ENCODE results near the gene LAMB1. TPM values are rescaled to one million over a fixed set of nuclear protein-coding genes. Genes with fewer than 3 reads are reported as not detected.

The LAMB1 gene
- total RNA-seq, 3 donors from 2014 or later = 82.0 to 165 (median 148) TPM

DNA sequence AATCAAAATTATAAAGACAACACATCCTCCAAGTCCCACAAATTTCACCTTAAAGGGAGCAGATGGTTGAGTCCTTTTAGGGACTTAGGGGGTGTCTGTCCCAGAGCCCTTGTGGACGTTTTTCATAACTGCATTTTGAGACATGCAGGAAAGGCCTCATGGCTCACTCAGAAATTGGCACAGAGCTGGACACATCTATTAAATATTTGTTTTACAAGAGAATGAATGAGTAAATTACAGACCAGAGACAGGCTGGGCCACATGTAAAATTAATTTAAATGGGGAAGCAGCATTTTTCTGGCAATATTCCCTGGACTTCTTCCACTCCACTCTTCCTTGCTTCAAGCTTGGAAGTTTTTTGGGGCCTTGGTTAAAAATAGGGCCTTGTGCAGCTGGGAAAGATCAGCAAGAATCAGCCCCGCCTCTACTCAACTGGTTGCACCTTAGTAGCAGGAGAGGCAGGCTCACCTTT lies 20.0 kb downstream of the LAMB1 start:
- Histone ChIP-seq H3K4me1 (ENCODE audit: low read depth) (no peaks in the 10 kb centered on the region), H3K36me3 (ENCODE audit: low read depth) (no peaks in the 10 kb centered on the region), H3K9me3 (no peaks in the 10 kb centered on the region), H3K4me3 (no peak overlapping the region)
- intact Hi-C loops (cut with DNase I, micrococcal nuclease) = no loop called here
- TF ChIP-seq CTCF (IDR thresholded peaks at IDR 0.05) = no peak
- DNase-seq (no peak), ATAC-seq (no peak)

GRCh38 chr7:107982042-107982840 lies 20.7 kb downstream of the LAMB1 start:
- intact Hi-C loops (cut with DNase I, micrococcal nuclease) = no loop called here
- Histone ChIP-seq H3K36me3 (ENCODE audit: low read depth) (no peaks in the 10 kb centered on the region), H3K4me1 (ENCODE audit: low read depth) (no peaks in the 10 kb centered on the region), H3K4me3 (no peak overlapping the region), H3K9me3 (no peaks in the 10 kb centered on the region)
- no peak for TF ChIP-seq CTCF (IDR thresholded peaks at IDR 0.05)
- ATAC-seq = no peak
- DNase-seq = no peak

DNA sequence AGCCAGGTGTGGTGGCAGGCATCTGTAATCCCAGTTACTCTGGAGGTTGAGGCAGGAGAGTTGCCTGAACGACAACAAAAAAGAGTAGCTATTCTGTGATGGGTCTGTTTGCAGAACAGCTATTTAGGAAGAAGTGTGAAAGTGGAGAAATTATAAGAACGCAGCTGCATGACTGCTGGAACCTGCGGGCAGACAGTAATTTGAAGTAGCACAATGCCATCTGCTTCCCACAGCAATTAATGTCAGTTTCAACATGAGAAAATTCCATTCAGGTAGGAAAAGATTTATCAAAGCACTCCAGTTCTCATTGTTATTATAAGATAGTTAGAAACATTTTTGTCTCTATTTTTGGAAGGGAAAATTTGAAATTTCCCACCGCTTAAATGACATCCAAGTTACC lies 21.5 kb downstream of the LAMB1 start:
- Histone ChIP-seq H3K9me3 (no peaks in the 10 kb centered on the region), H3K4me1 (ENCODE audit: low read depth) (no peaks in the 10 kb centered on the region), H3K4me3 (no peak overlapping the region), H3K36me3 (ENCODE audit: low read depth) (no peaks in the 10 kb centered on the region)
- no peak for TF ChIP-seq CTCF (IDR thresholded peaks at IDR 0.05)
- DNase-seq = no peak
- ATAC-seq = no peak
- intact Hi-C loops (cut with DNase I, micrococcal nuclease) = no loop called here

GRCh38 chr7:107980671-107981190 lies 22.2 kb downstream of the LAMB1 start:
- intact Hi-C loops (cut with DNase I, micrococcal nuclease) = no loop called here
- H3K4me3 ChIP-seq = no peak overlapping the region
- DNase-seq (no peak), ATAC-seq (no peak)
- TF ChIP-seq CTCF (IDR thresholded peaks at IDR 0.05) = no peak
- no peaks in the 10 kb centered on the region for H3K36me3 ChIP-seq (ENCODE audit: low read depth)
- H3K4me1 ChIP-seq (ENCODE audit: low read depth) = no peaks in the 10 kb centered on the region
- H3K9me3 ChIP-seq = no peaks in the 10 kb centered on the region

DNA sequence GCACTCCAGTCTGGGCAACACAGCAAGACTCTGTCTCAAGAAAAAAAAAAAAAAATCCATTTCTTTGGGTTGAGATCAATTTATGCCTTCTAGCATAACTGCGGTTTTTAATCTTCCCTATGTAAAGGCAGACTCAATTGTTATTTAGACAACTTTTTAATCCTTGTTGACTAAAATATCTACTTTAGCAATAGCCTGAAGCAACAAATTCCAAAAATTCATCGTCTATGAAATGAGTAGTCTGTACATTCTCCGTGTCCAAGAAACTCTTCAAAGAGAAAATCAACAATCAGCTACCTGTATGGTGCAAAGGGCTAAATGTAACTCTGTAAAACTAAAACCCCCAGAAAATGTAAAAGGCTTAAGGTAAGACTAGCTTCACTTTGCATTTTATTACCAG lies 22.8 kb downstream of the LAMB1 start:
- Histone ChIP-seq H3K9me3 (no peaks in the 10 kb centered on the region), H3K4me3 (no peak overlapping the region), H3K4me1 (ENCODE audit: low read depth) (no peaks in the 10 kb centered on the region), H3K36me3 (ENCODE audit: low read depth) (no peaks in the 10 kb centered on the region)
- intact Hi-C loops (cut with DNase I, micrococcal nuclease) = no loop called here
- TF ChIP-seq CTCF (IDR thresholded peaks at IDR 0.05) = no peak
- DNase-seq = no peak
- ATAC-seq = no peak
